Osteoblast (primary cell): ENCODE measurements around the gene DUS2. TPM values are rescaled to one million over a fixed set of nuclear protein-coding genes. Genes with fewer than 3 reads are reported as not detected.

ENCODE experiments used
- DNase-seq: peaks from one replicate; pipeline ENCODE4 v3.0.0; 2011; ENCODE audit warnings: low spot score, mixed read lengths; ENCODE audit not compliant: insufficient read length; ENCODE audit errors: missing footprints
- H2AFZ ChIP-seq: 2 replicates; pipeline ENCODE4 v1.6.0; 2011; ENCODE audit warnings: mild to moderate bottlenecking, low read length
- H3K27ac ChIP-seq: 2 replicates; pipeline ENCODE4 v1.5.1; 2011; ENCODE audit warnings: mild to moderate bottlenecking, low read depth, low read length, moderate library complexity
- H3K27me3 ChIP-seq: 2 replicates; pipeline ENCODE4 v1.6.0; 2012; ENCODE audit warnings: mild to moderate bottlenecking, control low read depth, inconsistent platforms, low read length, moderate library complexity; ENCODE audit not compliant: insufficient read depth
- H3K36me3 ChIP-seq: 2 replicates; pipeline ENCODE4 v1.5.1; 2011; ENCODE audit warnings: mild to moderate bottlenecking, low read length, control low read depth, moderate library complexity; ENCODE audit not compliant: insufficient read depth
- H3K4me1 ChIP-seq: 2 replicates; pipeline ENCODE4 v1.5.1; 2011; ENCODE audit warnings: mild to moderate bottlenecking, low read length, control low read depth, moderate library complexity; ENCODE audit not compliant: insufficient read depth
- H3K4me2 ChIP-seq: 2 replicates; pipeline ENCODE4 v1.6.0; 2011; ENCODE audit warnings: mild to moderate bottlenecking, low read length; ENCODE audit not compliant: insufficient read depth
- H3K4me3 ChIP-seq: fragments of 200-600 bp; sonication (generic); 3 replicates; pipeline ENCODE4 v1.5.1; 2012; ENCODE audit warnings: mild to moderate bottlenecking, low read length, inconsistent platforms; ENCODE audit not compliant: insufficient read depth
- H3K79me2 ChIP-seq: 2 replicates; pipeline ENCODE4 v1.6.0; 2012; ENCODE audit warnings: mild to moderate bottlenecking, low read length, control low read depth, inconsistent platforms; ENCODE audit not compliant: insufficient read depth
- H3K9me3 ChIP-seq: 2 replicates; pipeline ENCODE4 v1.5.1; 2011; ENCODE audit warnings: low read depth, low read length, control low read depth
- H4K20me1 ChIP-seq: 2 replicates; pipeline ENCODE4 v1.6.0; 2012; ENCODE audit warnings: mild to moderate bottlenecking, low read length, control low read depth; ENCODE audit not compliant: insufficient read depth
- total RNA-seq: library from RNA; depleted of rRNA; stranded (reverse); fragments of >200 nt; gene quantifications from 2 replicates; pipeline ENCODE4 v1.2.3, GENCODE V29; 2012
- TF ChIP-seq, protein P1 (sequence below): IDR thresholded peaks from 2 replicates; pipeline ENCODE4 v1.5.1; 2011; ENCODE audit warnings: mild to moderate bottlenecking, low read depth, low read length, moderate library complexity; ENCODE audit errors: extremely low read depth

DUS2 gene
- total RNA-seq, 1 donor = 8.7 TPM

DNA sequence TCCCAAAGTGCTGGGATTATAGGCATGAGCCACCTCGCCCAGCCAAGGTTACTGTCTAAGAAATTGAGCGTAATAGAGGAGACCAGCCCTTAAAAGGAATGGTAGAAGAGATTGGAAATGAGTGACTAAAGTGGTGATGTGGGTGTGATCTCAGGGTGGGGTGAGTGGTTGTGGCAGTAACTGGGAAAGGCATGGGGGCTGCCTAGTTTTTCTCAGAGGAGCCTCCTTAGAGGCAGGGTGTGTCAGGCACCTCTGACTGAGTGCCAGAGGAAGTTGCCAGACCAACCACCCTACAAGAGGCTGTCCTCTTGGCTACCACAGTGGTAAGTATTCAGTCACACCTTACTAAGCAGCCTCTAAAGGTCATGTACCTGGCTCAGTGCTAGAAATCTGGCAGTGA is 8.9 kb downstream of the DUS2 start:
- Histone ChIP-seq H2AFZ (no peak overlapping the region), H3K4me1 (peaks cover 22% of the 10 kb centered on the region), H3K79me2 (peaks cover 2% of the 10 kb centered on the region), H3K36me3 (peaks cover 10% of the 10 kb centered on the region), H3K27ac (peak overlapping the region; percentile 69), H3K27me3 (no peaks in the 10 kb centered on the region), H3K4me2 (no peak overlapping the region), H4K20me1 (peaks cover 6% of the 10 kb centered on the region), H3K9me3 (no peaks in the 10 kb centered on the region), H3K4me3 (no peak overlapping the region)
- DNase-seq = no peak
- TF ChIP-seq, protein P1, sequence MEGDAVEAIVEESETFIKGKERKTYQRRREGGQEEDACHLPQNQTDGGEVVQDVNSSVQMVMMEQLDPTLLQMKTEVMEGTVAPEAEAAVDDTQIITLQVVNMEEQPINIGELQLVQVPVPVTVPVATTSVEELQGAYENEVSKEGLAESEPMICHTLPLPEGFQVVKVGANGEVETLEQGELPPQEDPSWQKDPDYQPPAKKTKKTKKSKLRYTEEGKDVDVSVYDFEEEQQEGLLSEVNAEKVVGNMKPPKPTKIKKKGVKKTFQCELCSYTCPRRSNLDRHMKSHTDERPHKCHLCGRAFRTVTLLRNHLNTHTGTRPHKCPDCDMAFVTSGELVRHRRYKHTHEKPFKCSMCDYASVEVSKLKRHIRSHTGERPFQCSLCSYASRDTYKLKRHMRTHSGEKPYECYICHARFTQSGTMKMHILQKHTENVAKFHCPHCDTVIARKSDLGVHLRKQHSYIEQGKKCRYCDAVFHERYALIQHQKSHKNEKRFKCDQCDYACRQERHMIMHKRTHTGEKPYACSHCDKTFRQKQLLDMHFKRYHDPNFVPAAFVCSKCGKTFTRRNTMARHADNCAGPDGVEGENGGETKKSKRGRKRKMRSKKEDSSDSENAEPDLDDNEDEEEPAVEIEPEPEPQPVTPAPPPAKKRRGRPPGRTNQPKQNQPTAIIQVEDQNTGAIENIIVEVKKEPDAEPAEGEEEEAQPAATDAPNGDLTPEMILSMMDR = no peak

DNA sequence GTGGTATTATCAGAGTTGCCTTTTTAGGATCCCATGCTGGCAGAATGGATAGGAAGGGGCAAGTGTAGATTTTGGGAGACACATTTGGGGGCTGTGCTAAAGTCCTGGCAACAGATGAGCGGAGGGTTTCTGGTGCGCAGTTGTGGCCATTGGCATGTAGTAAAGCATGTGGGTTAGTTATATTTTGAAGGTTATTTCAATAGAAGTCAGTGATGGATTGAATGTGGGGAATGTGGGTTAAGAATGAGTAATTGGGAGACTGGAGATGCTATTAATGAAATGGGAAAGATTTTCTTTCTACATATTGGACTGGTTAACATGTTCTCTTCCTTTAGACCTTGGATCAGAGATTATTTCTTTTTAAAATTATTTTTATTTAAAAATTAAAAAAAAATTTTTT is 10.0 kb downstream of the DUS2 start:
- no peaks in the 10 kb centered on the region for H3K9me3 ChIP-seq
- peaks cover 22% of the 10 kb centered on the region for H3K4me1 ChIP-seq
- peaks cover under 1% of the 10 kb centered on the region for H3K36me3 ChIP-seq
- H3K4me3 ChIP-seq = no peak overlapping the region
- no peaks in the 10 kb centered on the region for H3K79me2 ChIP-seq
- H3K27me3 ChIP-seq = no peaks in the 10 kb centered on the region
- TF ChIP-seq, protein P1 = no peak
- H3K4me2 ChIP-seq = no peak overlapping the region
- no peak for DNase-seq
- no peak overlapping the region for H2AFZ ChIP-seq
- H3K27ac ChIP-seq = no peak overlapping the region
- peaks cover 6% of the 10 kb centered on the region for H4K20me1 ChIP-seq

DNA sequence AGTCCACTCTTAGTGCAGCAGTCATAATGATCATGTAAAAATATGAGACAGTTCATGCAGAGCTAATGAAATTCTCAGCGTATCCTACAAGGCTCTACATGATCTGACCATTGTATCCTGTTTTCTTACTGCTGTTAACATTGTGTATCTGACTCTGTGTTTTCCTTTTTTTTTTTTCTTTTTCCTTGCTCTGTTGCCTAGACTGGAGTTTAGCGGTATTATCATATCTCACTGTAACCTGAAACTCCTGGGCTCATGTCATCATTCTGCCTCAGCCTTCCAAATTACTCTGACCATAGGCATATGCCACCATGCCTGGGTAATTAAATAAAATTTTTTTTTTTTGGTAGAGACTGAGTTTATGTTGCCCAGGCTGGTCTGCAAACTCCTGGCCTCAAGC is 12.1 kb downstream of the DUS2 start:
- H3K9me3 ChIP-seq = no peaks in the 10 kb centered on the region
- no peak overlapping the region for H2AFZ ChIP-seq
- DNase-seq = no peak
- H4K20me1 ChIP-seq = peaks cover 6% of the 10 kb centered on the region
- no peaks in the 10 kb centered on the region for H3K36me3 ChIP-seq
- H3K27me3 ChIP-seq = no peaks in the 10 kb centered on the region
- H3K4me2 ChIP-seq = no peak overlapping the region
- H3K4me3 ChIP-seq = no peak overlapping the region
- H3K79me2 ChIP-seq = no peaks in the 10 kb centered on the region
- TF ChIP-seq, protein P1 = no peak
- peaks cover 17% of the 10 kb centered on the region for H3K4me1 ChIP-seq
- no peak overlapping the region for H3K27ac ChIP-seq

DNA sequence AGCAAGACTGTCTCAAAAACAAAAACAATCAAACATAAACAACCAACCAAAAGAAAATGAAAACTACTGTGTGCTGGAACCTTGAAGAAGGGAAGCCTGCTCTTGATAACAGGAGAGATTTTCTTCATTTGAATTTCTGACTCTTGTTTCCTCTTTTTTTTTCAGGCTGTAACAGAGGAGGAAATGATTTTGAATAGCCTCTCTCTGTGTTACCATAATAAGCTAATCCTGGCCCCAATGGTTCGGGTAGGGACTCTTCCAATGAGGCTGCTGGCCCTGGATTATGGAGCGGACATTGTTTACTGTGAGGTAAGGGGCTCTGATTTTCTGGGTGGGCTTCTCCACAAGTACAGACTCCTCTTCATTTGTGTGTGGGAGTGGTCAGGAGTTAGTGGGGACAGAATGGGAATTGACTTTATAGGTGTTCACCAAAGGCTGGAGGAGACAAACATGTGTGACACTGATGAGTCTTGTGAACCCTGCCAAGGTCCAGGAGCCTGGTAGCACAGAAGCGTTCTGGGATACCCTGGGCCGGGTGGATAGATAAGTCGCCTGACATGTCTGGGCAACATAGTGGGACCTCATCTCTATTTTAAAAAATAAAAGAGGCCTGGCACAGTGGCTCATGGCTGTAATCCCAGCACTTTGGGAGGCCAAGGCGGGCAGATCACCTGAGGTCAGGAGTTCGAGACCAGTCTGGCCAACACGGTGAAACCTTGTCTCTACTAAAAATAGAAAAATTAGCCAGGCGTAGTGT is 14.9 kb downstream of the DUS2 start:
- DNase-seq = no peak
- TF ChIP-seq, protein P1 = no peak
- Histone ChIP-seq H3K4me1 (peaks cover under 1% of the 10 kb centered on the region), H4K20me1 (no peaks in the 10 kb centered on the region), H3K27me3 (no peaks in the 10 kb centered on the region), H2AFZ (no peak overlapping the region), H3K4me2 (no peak overlapping the region), H3K36me3 (peaks cover 3% of the 10 kb centered on the region), H3K9me3 (no peaks in the 10 kb centered on the region), H3K79me2 (no peaks in the 10 kb centered on the region), H3K27ac (no peak overlapping the region), H3K4me3 (no peak overlapping the region)
